Breast epithelium (tissue), 4 donors: Measurements from ENCODE around the gene RGN. TPM values are rescaled to one million over a fixed set of nuclear protein-coding genes. Genes with fewer than 3 reads are reported as not detected.

ENCODE experiments used
- DNase-seq, 2 donors: peaks; one replicate each; pipeline ENCODE4 v3.0.0-alpha.2; 2019; ENCODE audit warnings: low spot score in 2 of 2
- H3K27ac ChIP-seq, 2 donors: fragments of 200-600 bp; sonication (generic) in 1 of 2; one replicate each; pipeline ENCODE4 v1.5.1; 2016 to 2019; ENCODE audit warnings: mild to moderate bottlenecking in 1 of 2
- H3K27me3 ChIP-seq, 2 donors: fragments of 200-600 bp; sonication (generic) in 1 of 2; one replicate each; pipeline versions ENCODE4 v1.5.1 to v1.6.0; 2017 to 2019; ENCODE audit warnings: control low read depth in 1 of 2, mild to moderate bottlenecking in 1 of 2
- H3K36me3 ChIP-seq: fragments of 200-600 bp; one replicate; pipeline ENCODE4 v1.5.1; 2019
- H3K4me1 ChIP-seq, 2 donors: fragments of 200-600 bp; sonication (generic); one replicate each; pipeline ENCODE4 v1.5.1; 2016 to 2019; ENCODE audit warnings: control low read depth in 1 of 2
- H3K4me3 ChIP-seq, 3 donors: fragments of 200-600 bp; sonication (generic); 1 replicate in 2 of 3; 2 replicates in 1 of 3; pipeline ENCODE4 v1.5.1; 2016 to 2019; ENCODE audit warnings: mild to moderate bottlenecking in 3 of 3, moderate library complexity in 2 of 3
- H3K9me3 ChIP-seq, 2 donors: fragments of 200-600 bp; sonication (generic) in 1 of 2; one replicate each; pipeline ENCODE4 v1.5.1; 2016 to 2019; ENCODE audit warnings: control low read depth in 1 of 2
- POLR2A ChIP-seq: fragments of 450-650 bp; IDR thresholded peaks from one replicate; pipeline ENCODE4 v1.6.1; 2016; ENCODE audit warnings: antibody characterized with exemption, mild to moderate bottlenecking, moderate library complexity
- POLR2AphosphoS5 ChIP-seq, 3 donors: sonication (generic); formaldehyde crosslinking; IDR thresholded peaks; one replicate each; pipeline ENCODE4 v1.6.1; 2017; ENCODE audit warnings: antibody characterized with exemption in 3 of 3
- intact Hi-C: fragments of 100-400 bp; cut with DNase I; formaldehyde crosslinking; loops from one replicate; pipeline ENCODE4 v1.15.1; 2023; ENCODE audit warnings: low total_unique reads
- total RNA-seq, 3 donors: library from RNA; depleted of rRNA; stranded (reverse); fragments of >200 nt; gene quantifications; one replicate each; pipeline ENCODE4 v1.1.0, GENCODE V29; 2016
- TF ChIP-seq, protein P1 (sequence below), 3 donors: fragments of 450-650 bp; IDR thresholded peaks; one replicate each; pipeline ENCODE4 v1.5.1; 2016 to 2017; ENCODE audit warnings: antibody characterized with exemption in 3 of 3, mild to moderate bottlenecking in 3 of 3, moderate library complexity in 3 of 3

RGN gene
- total RNA-seq, 3 donors from 2014 or later: 2.6 to 4.3 (median 3.8) TPM

DNA sequence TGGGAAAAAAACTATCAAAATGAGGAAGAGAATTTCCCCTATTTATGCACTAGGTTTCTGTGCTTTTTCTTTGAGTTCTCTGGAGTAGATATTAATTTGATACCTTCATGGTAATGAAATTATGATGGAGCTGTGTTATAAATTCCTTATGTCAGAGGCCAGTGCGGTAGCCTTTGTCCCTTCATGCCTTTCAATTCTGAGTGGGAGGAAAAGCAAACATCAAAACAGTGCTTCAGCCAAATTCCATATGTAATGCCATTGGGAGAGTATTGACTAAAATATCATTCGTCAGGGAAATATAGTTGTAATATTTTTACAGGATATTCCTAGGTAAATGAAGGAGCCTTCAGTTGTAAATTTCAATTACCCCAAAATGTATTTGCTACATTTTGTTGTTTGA is 17.5 kb upstream of the RGN start:
- intact Hi-C loops: no loop called here
- TF ChIP-seq POLR2A: no peak
- TF ChIP-seq, protein P1, sequence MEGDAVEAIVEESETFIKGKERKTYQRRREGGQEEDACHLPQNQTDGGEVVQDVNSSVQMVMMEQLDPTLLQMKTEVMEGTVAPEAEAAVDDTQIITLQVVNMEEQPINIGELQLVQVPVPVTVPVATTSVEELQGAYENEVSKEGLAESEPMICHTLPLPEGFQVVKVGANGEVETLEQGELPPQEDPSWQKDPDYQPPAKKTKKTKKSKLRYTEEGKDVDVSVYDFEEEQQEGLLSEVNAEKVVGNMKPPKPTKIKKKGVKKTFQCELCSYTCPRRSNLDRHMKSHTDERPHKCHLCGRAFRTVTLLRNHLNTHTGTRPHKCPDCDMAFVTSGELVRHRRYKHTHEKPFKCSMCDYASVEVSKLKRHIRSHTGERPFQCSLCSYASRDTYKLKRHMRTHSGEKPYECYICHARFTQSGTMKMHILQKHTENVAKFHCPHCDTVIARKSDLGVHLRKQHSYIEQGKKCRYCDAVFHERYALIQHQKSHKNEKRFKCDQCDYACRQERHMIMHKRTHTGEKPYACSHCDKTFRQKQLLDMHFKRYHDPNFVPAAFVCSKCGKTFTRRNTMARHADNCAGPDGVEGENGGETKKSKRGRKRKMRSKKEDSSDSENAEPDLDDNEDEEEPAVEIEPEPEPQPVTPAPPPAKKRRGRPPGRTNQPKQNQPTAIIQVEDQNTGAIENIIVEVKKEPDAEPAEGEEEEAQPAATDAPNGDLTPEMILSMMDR (IDR thresholded peaks at IDR 0.05): no peak
- no peak for TF ChIP-seq POLR2AphosphoS5 (IDR thresholded peaks at IDR 0.05)
- Histone ChIP-seq H3K36me3 (no peaks in the 10 kb centered on the region), H3K27ac (no peak overlapping the region), H3K4me1 (no peaks in the 10 kb centered on the region), H3K27me3 (peaks cover 0 to 62% of the 10 kb centered on the region in 2 donors), H3K4me3 (no peak overlapping the region), H3K9me3 (no peaks in the 10 kb centered on the region)
- DNase-seq: no peak

DNA sequence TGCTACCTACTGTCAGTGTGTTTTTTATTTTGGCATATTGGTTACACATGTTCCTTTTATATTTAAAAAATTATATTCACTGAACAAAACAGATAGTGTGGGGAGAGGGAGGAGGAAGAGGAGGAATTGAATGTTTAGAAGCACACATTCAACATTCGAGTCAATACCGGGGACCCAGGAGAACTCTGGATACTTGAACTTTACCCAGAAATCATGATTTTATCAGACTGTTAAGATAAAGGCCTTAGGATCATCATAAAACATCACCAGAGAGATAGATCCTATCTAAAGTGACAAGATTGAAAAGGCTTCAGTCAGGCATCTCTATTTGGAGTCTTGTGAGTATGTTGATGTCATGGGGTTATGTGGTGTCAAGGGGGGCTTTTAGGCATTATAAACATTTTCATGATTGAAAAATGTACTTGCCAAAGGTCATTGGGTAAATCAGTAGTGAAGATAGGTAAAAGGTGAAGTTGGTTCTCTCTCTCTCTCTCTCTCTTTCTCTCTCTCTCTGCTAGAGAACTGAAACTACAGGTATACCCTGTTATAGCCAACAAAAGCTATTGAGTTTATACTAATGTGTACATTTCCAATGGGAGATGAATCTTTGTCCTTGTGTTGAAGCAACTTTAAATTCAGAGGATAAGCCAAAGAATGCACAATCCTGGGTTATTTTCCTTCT is 16.9 kb upstream of the RGN start:
- no peak for DNase-seq
- Histone ChIP-seq H3K9me3 (no peaks in the 10 kb centered on the region), H3K4me1 (no peaks in the 10 kb centered on the region), H3K4me3 (no peak overlapping the region), H3K27me3 (peaks cover 0 to 57% of the 10 kb centered on the region in 2 donors), H3K27ac (no peak overlapping the region), H3K36me3 (no peaks in the 10 kb centered on the region)
- intact Hi-C loops: no loop called here
- no peak for TF ChIP-seq POLR2AphosphoS5 (IDR thresholded peaks at IDR 0.05)
- TF ChIP-seq POLR2A: no peak
- TF ChIP-seq, protein P1 (IDR thresholded peaks at IDR 0.05): no peak

DNA sequence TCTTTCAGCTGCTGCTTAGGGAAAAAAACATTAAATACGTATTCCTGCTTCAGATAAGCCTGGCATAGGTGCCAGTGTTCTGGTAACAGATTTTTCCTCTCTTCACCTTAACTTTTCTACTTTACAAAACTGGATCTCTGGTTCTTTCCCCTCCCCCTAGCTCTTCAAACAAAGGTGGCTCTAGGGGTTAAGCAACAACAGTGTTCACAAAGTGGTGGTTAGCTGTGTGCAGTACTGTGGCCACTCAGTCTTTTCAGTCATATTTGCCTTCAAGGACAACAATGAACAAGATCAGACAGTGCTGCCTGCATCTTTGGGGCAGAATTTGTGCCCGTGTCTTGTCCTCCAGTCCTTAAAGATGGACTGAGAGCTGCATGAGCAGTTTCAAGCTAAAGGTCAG is 15.1 kb upstream of the RGN start:
- DNase-seq: no peak

DNA sequence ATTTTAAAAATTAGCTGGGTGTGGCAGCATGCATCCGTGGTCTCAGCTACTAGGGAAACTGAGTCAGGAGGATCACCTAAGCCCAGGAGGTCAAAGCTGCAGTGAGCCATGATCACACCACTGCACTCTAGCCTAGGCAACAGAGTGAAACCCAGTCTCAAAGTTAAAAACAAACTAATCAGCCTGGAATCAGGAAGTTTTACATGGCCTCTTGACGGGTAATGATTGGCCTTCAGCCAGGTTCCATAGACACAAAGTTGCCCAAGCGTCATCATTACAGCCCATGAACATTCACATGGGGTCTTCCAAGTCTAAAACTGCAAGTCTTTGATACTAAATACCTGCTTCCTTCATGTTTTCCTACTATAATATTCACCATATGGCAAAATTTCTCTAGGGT is 10.0 kb upstream of the RGN start:
- H3K4me3 ChIP-seq: no peak overlapping the region

More for the DNA sequence above, 15.1 kb upstream of the RGN start:
- H3K27me3 ChIP-seq: peaks cover 0 to 46% of the 10 kb centered on the region in 2 donors
- no peak overlapping the region for H3K27ac ChIP-seq
- no peaks in the 10 kb centered on the region for H3K9me3 ChIP-seq
- H3K4me3 ChIP-seq: no peak overlapping the region
- H3K4me1 ChIP-seq: no peaks in the 10 kb centered on the region
- TF ChIP-seq POLR2AphosphoS5 (IDR thresholded peaks at IDR 0.05) (no peak), POLR2A (no peak)
- TF ChIP-seq, protein P1 (IDR thresholded peaks at IDR 0.05): no peak
- intact Hi-C loops: no loop called here
- no peaks in the 10 kb centered on the region for H3K36me3 ChIP-seq

DNA sequence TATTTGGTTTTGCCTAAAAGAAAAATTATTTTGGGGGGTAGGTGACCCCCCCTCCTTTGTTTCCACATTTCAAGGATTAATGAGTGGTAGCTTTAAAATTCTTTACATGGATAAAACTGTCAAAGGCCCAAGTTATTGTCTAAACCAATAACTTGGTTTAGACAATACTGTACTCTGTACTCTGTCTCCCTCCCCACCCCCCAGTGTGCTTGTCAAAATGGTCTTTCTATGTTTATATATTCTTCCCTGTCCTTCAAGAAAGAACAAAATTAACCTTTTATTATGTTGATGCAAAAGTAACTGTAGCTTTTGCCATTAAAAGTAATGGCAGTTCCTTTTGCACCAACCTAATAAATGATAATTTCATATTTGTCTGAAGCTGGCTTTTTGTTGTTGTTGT is 9.5 kb upstream of the RGN start:
- H3K9me3 ChIP-seq: no peaks in the 10 kb centered on the region
- intact Hi-C loops: no loop called here
- no peak for DNase-seq
- H3K27me3 ChIP-seq: peaks cover 0 to 21% of the 10 kb centered on the region in 2 donors
- no peaks in the 10 kb centered on the region for H3K36me3 ChIP-seq
- TF ChIP-seq, protein P1 (IDR thresholded peaks at IDR 0.05): no peak
- TF ChIP-seq POLR2A: no peak
- no peak for TF ChIP-seq POLR2AphosphoS5 (IDR thresholded peaks at IDR 0.05)
- H3K4me1 ChIP-seq: no peaks in the 10 kb centered on the region
- no peak overlapping the region for H3K27ac ChIP-seq
- H3K4me3 ChIP-seq: no peak overlapping the region

More for the DNA sequence above, 10.0 kb upstream of the RGN start:
- intact Hi-C loops: no loop called here
- no peak for DNase-seq
- no peak overlapping the region for H3K27ac ChIP-seq
- H3K9me3 ChIP-seq: no peaks in the 10 kb centered on the region
- H3K36me3 ChIP-seq: no peaks in the 10 kb centered on the region
- H3K4me1 ChIP-seq: no peaks in the 10 kb centered on the region
- peaks cover 0 to 21% of the 10 kb centered on the region in 2 donors for H3K27me3 ChIP-seq
- no peak for TF ChIP-seq POLR2AphosphoS5 (IDR thresholded peaks at IDR 0.05)
- no peak for TF ChIP-seq POLR2A
- TF ChIP-seq, protein P1 (IDR thresholded peaks at IDR 0.05): no peak
